Subcutaneous abdominal adipose tissue (tissue), 5 donors: ENCODE data around the gene MPL.
A peak's percentile ranks its signal among the peaks of the same experiment; 100 is the strongest.

Source experiments
- H3K27ac ChIP-seq: one replicate; pipeline ENCODE4 v1.7.0; 2013; ENCODE audit warnings: low read depth, mild to moderate bottlenecking, inconsistent platforms, low read length, moderate library complexity
- H3K27me3 ChIP-seq, 5 donors: one replicate each; pipeline ENCODE4 v1.7.0; 2013; ENCODE audit warnings: low read length in 5 of 5, inconsistent platforms in 1 of 5; ENCODE audit not compliant: control insufficient read depth in 5 of 5, insufficient read depth in 4 of 5
- H3K36me3 ChIP-seq, 5 donors: one replicate each; pipeline ENCODE4 v1.7.0; 2013; ENCODE audit warnings: low read length in 5 of 5; ENCODE audit not compliant: control insufficient read depth in 5 of 5, insufficient read depth in 5 of 5
- H3K4me1 ChIP-seq, 5 donors: one replicate each; pipeline ENCODE4 v1.7.0; 2013; ENCODE audit warnings: low read length in 5 of 5, mild to moderate bottlenecking in 3 of 5, moderate library complexity in 1 of 5; ENCODE audit not compliant: control insufficient read depth in 5 of 5, insufficient read depth in 5 of 5
- H3K4me3 ChIP-seq, 5 donors: one replicate each; pipeline ENCODE4 v1.7.0; 2013; ENCODE audit warnings: low read length in 5 of 5, low read depth in 1 of 5
- H3K9ac ChIP-seq, 5 donors: one replicate each; pipeline ENCODE4 v1.7.0; 2013; ENCODE audit warnings: low read length in 5 of 5, mild to moderate bottlenecking in 4 of 5, moderate library complexity in 3 of 5
- H3K9me3 ChIP-seq, 5 donors: one replicate each; pipeline ENCODE4 v1.7.0; 2013; ENCODE audit warnings: low read length in 5 of 5; ENCODE audit not compliant: control insufficient read depth in 5 of 5
- donor health status: healthy.
- donor health status: healthy.
- donor health status: healthy.
- donor health status: healthy.
- donor health status: healthy.

Gene MPL

GRCh38 chr1:43360616-43361015 is 23.0 kb downstream of the MPL start:
- Histone ChIP-seq H3K9ac (no peak overlapping the region), H3K27ac (no peak overlapping the region), H3K4me1 (peaks cover 0 to 23% (median 15%) of the 10 kb centered on the region in 5 donors)

GRCh38 chr1:43363283-43363934 is 25.8 kb downstream of the MPL start:
- Histone ChIP-seq H3K4me3 (no peak overlapping the region), H3K9me3 (no peaks in the 10 kb centered on the region), H3K27ac (no peak overlapping the region), H3K9ac (no peak overlapping the region), H3K4me1 (peaks cover 2 to 38% (median 27%) of the 10 kb centered on the region in 5 donors), H3K36me3 (peaks cover 8 to 60% (median 52%) of the 10 kb centered on the region in 5 donors), H3K27me3 (no peaks in the 10 kb centered on the region)

More at GRCh38 chr1:43360616-43361015, 23.0 kb downstream of the MPL start:
- no peaks in the 10 kb centered on the region for H3K27me3 ChIP-seq
- H3K36me3 ChIP-seq, result peaks cover 8 to 58% (median 52%) of the 10 kb centered on the region in 5 donors
- H3K4me3 ChIP-seq, result no peak overlapping the region
- no peaks in the 10 kb centered on the region for H3K9me3 ChIP-seq

- no peak overlapping the region for H3K4me3 ChIP-seq
- no peak overlapping the region for H3K27ac ChIP-seq
- no peaks in the 10 kb centered on the region for H3K27me3 ChIP-seq
- H3K9ac ChIP-seq, result no peak overlapping the region
- H3K36me3 ChIP-seq, result peaks cover 8 to 60% (median 52%) of the 10 kb centered on the region in 5 donors
- no peaks in the 10 kb centered on the region for H3K9me3 ChIP-seq
- peaks cover 5 to 41% (median 31%) of the 10 kb centered on the region in 5 donors for H3K4me1 ChIP-seq
These were observed 26.4 kb downstream of the MPL start for GRCh38 chr1:43363935-43364525.

- Histone ChIP-seq H3K27ac (peak overlapping the region; percentile 92), H3K9ac (peak overlapping the region in 4 of 5 donors; percentile 11 to 95 (median 46)), H3K27me3 (no peaks in the 10 kb centered on the region), H3K4me1 (peaks cover 5 to 35% (median 27%) of the 10 kb centered on the region in 5 donors), H3K36me3 (peaks cover 8 to 52% (median 49%) of the 10 kb centered on the region in 5 donors), H3K9me3 (no peaks in the 10 kb centered on the region), H3K4me3 (no peak overlapping the region)
These were observed 28.1 kb downstream of the MPL start for GRCh38 chr1:43365678-43366077.

- Histone ChIP-seq H3K36me3 (peaks cover 7 to 47% (median 45%) of the 10 kb centered on the region in 5 donors), H3K4me1 (peaks cover 5 to 35% (median 27%) of the 10 kb centered on the region in 5 donors), H3K4me3 (peak overlapping the region in 4 of 5 donors; percentile 51 to 85 (median 75)), H3K9me3 (no peaks in the 10 kb centered on the region), H3K9ac (peak overlapping the region; percentile 19 to 95 (median 90)), H3K27me3 (no peaks in the 10 kb centered on the region), H3K27ac (peak overlapping the region; percentile 92)
These were observed 28.6 kb downstream of the MPL start for GRCh38 chr1:43366179-43366578.

- Histone ChIP-seq H3K4me1 (peaks cover 5 to 35% (median 27%) of the 10 kb centered on the region in 5 donors), H3K36me3 (peaks cover 3 to 42% (median 40%) of the 10 kb centered on the region in 5 donors), H3K9ac (peak overlapping the region; percentile 48 to 95 (median 90)), H3K4me3 (peak overlapping the region; percentile 51 to 89 (median 82)), H3K9me3 (no peaks in the 10 kb centered on the region), H3K27me3 (no peaks in the 10 kb centered on the region), H3K27ac (peak overlapping the region; percentile 92)
These were observed 29.0 kb downstream of the MPL start for GRCh38 chr1:43366601-43367025.

GRCh38 chr1:43367026-43367903 is 29.6 kb downstream of the MPL start:
- peak overlapping the region; percentile 92 for H3K27ac ChIP-seq
- peaks cover 5 to 35% (median 27%) of the 10 kb centered on the region in 5 donors for H3K4me1 ChIP-seq

GRCh38 chr1:43367904-43368645 is 30.5 kb downstream of the MPL start, which contains the start of gene ELOVL1:
ELOVL1 (minus strand) TSS chr1:43368011; CDS start chr1:43365609, 2,402 bp downstream.
- no peaks in the 10 kb centered on the region for H3K9me3 ChIP-seq
- peak within 1 kb of the TSS; percentile 48 to 95 (median 90) for H3K9ac ChIP-seq
- H3K4me3 ChIP-seq, result peak within 1 kb of the TSS; percentile 68 to 91 (median 85)
- peak within 1 kb of the TSS; percentile 92 for H3K27ac ChIP-seq
- peaks cover 0 to 33% (median 28%) of the 10 kb centered on the region in 5 donors for H3K36me3 ChIP-seq
- no peaks in the 10 kb centered on the region for H3K27me3 ChIP-seq
- peaks cover 5 to 36% (median 32%) of the 10 kb centered on the region in 5 donors for H3K4me1 ChIP-seq

More at GRCh38 chr1:43367026-43367903, 29.6 kb downstream of the MPL start:
- Histone ChIP-seq H3K36me3 (peaks cover 0 to 36% (median 34%) of the 10 kb centered on the region in 5 donors), H3K27me3 (no peaks in the 10 kb centered on the region), H3K9me3 (no peaks in the 10 kb centered on the region), H3K4me3 (peak overlapping the region; percentile 68 to 91 (median 85)), H3K9ac (peak overlapping the region; percentile 48 to 95 (median 90))

GRCh38 chr1:43368646-43369020 is 31.0 kb downstream of the MPL start:
- Histone ChIP-seq H3K4me1 (peaks cover 5 to 39% (median 35%) of the 10 kb centered on the region in 5 donors), H3K9ac (peak overlapping the region; percentile 17 to 93 (median 84)), H3K9me3 (no peaks in the 10 kb centered on the region), H3K4me3 (peak overlapping the region; percentile 63 to 89 (median 72)), H3K36me3 (peaks cover 0 to 27% (median 24%) of the 10 kb centered on the region in 5 donors), H3K27me3 (no peaks in the 10 kb centered on the region), H3K27ac (peak overlapping the region; percentile 86)
